ENCODE results near the gene IL10RB. TPM values are rescaled to one million over a fixed set of nuclear protein-coding genes. Genes with fewer than 3 reads are reported as not detected.
A peak's percentile ranks its signal among the peaks of the same experiment; 100 is the strongest.

IL10RB gene
- total and polyA plus RNA-seq, 10 of the 15 experiments (the other 5 are each of a cell fraction or from before 2014, with no cell fraction given): 15.0 to 55.1 (median 34.9) TPM

DNA sequence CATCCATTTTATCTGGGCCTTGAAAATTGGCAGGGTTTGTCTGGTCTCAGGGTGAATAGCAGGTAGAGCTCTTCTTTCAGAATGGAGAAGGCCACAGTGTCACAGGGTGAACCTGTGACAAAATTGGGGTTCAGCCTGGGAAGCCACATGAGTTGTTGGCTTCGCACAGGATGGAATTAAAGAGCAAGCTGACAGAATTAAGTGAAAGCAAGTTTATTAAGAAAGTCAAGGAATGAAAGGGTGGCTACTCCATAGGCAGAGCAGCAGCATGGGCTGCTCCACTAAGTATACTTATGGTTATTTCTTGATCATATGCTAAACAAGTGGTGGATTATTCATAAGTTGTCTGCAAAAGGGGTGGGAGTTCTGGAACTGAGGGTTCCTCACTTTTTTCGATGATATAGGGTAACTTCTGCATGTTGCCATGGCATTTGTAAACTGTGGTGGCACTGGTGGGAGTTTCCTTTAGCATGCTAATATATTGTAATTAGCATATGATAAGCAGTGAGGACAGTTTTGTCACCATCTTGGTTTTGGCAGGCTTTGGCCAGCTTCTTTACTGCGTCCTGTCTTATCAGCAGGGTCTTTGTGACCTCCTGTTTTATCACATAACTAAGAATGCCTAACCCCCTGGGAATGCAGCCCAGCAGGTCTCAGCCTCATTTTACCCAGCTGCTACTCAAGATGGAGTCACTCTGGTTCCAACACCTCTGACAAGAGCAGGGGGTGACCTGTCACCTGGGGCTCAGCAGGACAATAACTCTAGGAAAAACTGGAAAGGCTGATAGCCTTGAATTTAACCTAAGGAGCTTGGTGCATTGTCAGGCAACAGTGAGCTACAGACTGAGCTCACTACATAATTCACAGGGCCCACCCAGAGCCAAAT is 31.3 kb upstream of the IL10RB start (continued):
- TF ChIP-seq, protein P1, sequence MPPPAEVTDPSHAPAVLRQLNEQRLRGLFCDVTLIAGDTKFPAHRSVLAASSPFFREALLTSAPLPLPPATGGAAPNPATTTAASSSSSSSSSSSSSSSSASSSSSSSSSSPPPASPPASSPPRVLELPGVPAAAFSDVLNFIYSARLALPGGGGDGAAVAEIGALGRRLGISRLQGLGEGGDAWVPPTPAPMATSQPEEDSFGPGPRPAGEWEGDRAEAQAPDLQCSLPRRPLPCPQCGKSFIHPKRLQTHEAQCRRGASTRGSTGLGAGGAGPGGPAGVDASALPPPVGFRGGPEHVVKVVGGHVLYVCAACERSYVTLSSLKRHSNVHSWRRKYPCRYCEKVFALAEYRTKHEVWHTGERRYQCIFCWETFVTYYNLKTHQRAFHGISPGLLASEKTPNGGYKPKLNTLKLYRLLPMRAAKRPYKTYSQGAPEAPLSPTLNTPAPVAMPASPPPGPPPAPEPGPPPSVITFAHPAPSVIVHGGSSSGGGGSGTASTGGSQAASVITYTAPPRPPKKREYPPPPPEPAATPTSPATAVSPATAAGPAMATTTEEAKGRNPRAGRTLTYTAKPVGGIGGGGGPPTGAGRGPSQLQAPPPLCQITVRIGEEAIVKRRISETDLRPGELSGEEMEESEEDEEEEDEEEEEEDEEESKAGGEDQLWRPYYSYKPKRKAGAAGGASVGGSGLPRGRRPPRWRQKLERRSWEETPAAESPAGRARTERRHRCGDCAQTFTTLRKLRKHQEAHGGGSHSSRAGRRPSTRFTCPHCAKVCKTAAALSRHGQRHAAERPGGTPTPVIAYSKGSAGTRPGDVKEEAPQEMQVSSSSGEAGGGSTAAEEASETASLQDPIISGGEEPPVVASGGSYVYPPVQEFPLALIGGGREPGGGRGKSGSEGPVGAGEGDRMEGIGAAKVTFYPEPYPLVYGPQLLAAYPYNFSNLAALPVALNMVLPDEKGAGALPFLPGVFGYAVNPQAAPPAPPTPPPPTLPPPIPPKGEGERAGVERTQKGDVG (CRISPR knock-in tag; IDR thresholded peaks at IDR 0.05): peak; percentile 58; the same call in 1 of the 2 replicates
- TF ChIP-seq HCFC1 (IDR thresholded peaks at IDR 0.05; ENCODE audit: low read length) (no peak), KDM1A (IDR thresholded peaks at IDR 0.05; ENCODE audit: borderline replicate concordance) (no peak), CREB1 (IDR thresholded peaks at IDR 0.05; ENCODE audit: low read depth) (no peak), ZNF207 (IDR thresholded peaks at IDR 0.05; ENCODE audit: borderline replicate concordance) (no peak), USF2 (IDR thresholded peaks at IDR 0.05; ENCODE audit: borderline replicate concordance, low read depth, low read length) (no peak), KLF5 (IDR thresholded peaks at IDR 0.05; ENCODE audit: partially characterized antibody) (no peak), ZNF217 (IDR thresholded peaks at IDR 0.05) (no peak), RFX5 (IDR thresholded peaks at IDR 0.05; ENCODE audit: low read depth, low read length) (no peak), SMAD5 (IDR thresholded peaks at IDR 0.05; ENCODE audit: low read depth) (no peak), FOS (IDR thresholded peaks at IDR 0.05; ENCODE audit: borderline replicate concordance, extremely low read depth, insufficient read length) (no peak)
- TF ChIP-seq, protein P2, sequence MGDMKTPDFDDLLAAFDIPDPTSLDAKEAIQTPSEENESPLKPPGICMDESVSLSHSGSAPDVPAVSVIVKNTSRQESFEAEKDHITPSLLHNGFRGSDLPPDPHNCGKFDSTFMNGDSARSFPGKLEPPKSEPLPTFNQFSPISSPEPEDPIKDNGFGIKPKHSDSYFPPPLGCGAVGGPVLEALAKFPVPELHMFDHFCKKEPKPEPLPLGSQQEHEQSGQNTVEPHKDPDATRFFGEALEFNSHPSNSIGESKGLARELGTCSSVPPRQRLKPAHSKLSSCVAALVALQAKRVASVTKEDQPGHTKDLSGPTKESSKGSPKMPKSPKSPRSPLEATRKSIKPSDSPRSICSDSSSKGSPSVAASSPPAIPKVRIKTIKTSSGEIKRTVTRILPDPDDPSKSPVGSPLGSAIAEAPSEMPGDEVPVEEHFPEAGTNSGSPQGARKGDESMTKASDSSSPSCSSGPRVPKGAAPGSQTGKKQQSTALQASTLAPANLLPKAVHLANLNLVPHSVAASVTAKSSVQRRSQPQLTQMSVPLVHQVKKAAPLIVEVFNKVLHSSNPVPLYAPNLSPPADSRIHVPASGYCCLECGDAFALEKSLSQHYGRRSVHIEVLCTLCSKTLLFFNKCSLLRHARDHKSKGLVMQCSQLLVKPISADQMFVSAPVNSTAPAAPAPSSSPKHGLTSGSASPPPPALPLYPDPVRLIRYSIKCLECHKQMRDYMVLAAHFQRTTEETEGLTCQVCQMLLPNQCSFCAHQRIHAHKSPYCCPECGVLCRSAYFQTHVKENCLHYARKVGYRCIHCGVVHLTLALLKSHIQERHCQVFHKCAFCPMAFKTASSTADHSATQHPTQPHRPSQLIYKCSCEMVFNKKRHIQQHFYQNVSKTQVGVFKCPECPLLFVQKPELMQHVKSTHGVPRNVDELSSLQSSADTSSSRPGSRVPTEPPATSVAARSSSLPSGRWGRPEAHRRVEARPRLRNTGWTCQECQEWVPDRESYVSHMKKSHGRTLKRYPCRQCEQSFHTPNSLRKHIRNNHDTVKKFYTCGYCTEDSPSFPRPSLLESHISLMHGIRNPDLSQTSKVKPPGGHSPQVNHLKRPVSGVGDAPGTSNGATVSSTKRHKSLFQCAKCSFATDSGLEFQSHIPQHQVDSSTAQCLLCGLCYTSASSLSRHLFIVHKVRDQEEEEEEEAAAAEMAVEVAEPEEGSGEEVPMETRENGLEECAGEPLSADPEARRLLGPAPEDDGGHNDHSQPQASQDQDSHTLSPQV (IDR thresholded peaks at IDR 0.05): peak; percentile 91
